ENCODE results near the gene SUPT20HL2. TPM values are rescaled to one million over a fixed set of nuclear protein-coding genes. Genes with fewer than 3 reads are reported as not detected.

Gene SUPT20HL2
- total and polyA plus RNA-seq, 2 of the 8 experiments (the other 6 are each of a cell fraction or from before 2014, with no cell fraction given) = not detected

- no peak overlapping the region for H4K8ac ChIP-seq (ENCODE audit: extremely low read depth, insufficient read depth, low read length)
- ChIA-PET CTCF (ENCODE audit: partially characterized antibody) (interaction anchor here (0.6 to 3.3 kb wide), 14 partner anchors 10 to 997 kb away, joined by 3 to 9 read pairs (median 4); no protein-coding TSS in a partner anchor), POLR2A (ENCODE audit: partially characterized antibody) (interaction anchor here (1.0 kb wide), 1 partner anchor 76 kb away, joined by 3 read pairs; no protein-coding TSS in a partner anchor)
- no peak overlapping the region for H3K14ac ChIP-seq (ENCODE audit: insufficient read length)
- no peak overlapping the region; the same call in 1 of the 2 replicates for H2AFZ ChIP-seq (ENCODE audit: low read length)
- TF ChIP-seq SAP30 (IDR thresholded peaks at IDR 0.05; ENCODE audit: insufficient read depth, insufficient replicate concordance, low read length) (no peak), RAD21 (IDR thresholded peaks at IDR 0.05 in 1 of 2, conservative IDR thresholded peaks at IDR 0.05 in 1 of 2; ENCODE audit: low read depth in 2 of 2, low read length in 2 of 2) (peak; percentile 63 to 72), SRF (IDR thresholded peaks at IDR 0.05; ENCODE audit: low read depth, low read length) (peak; percentile 22; the same call in 1 of the 2 replicates)
- TF ChIP-seq, protein P1, sequence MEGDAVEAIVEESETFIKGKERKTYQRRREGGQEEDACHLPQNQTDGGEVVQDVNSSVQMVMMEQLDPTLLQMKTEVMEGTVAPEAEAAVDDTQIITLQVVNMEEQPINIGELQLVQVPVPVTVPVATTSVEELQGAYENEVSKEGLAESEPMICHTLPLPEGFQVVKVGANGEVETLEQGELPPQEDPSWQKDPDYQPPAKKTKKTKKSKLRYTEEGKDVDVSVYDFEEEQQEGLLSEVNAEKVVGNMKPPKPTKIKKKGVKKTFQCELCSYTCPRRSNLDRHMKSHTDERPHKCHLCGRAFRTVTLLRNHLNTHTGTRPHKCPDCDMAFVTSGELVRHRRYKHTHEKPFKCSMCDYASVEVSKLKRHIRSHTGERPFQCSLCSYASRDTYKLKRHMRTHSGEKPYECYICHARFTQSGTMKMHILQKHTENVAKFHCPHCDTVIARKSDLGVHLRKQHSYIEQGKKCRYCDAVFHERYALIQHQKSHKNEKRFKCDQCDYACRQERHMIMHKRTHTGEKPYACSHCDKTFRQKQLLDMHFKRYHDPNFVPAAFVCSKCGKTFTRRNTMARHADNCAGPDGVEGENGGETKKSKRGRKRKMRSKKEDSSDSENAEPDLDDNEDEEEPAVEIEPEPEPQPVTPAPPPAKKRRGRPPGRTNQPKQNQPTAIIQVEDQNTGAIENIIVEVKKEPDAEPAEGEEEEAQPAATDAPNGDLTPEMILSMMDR (IDR thresholded peaks at IDR 0.05; ENCODE audit: control extremely low read depth in 1 of 3, insufficient read depth in 1 of 3, low read depth in 1 of 3, low read length in 3 of 3) = peak; percentile 9 to 47 (median 41)
- H3K56ac ChIP-seq (replicated peaks; ENCODE audit: insufficient read length, low read depth, low read length) = no peak overlapping the region
- no peak overlapping the region for H3K27ac ChIP-seq (ENCODE audit: low read depth, low read length)
- H4K20me1 ChIP-seq (replicated peaks in 1 of 2; ENCODE audit: control insufficient read depth in 1 of 2, insufficient read depth in 2 of 2, low read length in 2 of 2) = no peaks in the 10 kb centered on the region
- DNase-seq (ENCODE audit: low read depth in 1 of 2, low spot score in 2 of 2) = peak; percentile 2 to 57
- no peak overlapping the region for H3K9ac ChIP-seq (replicated peaks in 1 of 4; ENCODE audit: extremely low read depth in 1 of 4, low read depth in 3 of 4, low read length in 3 of 4)
- WGBS, 2 experiments (ENCODE audit: extremely low coverage in 1 of 2, insufficient coverage in 1 of 2, insufficient read length in 1 of 2, insufficient replicate concordance in 2 of 2, low coverage in 1 of 2, low lambda C conversion rate in 2 of 2, missing lambda C conversion rate in 1 of 2) = 35% methylated on average over 8 of the region's 13 CpGs; no CpG with 5 or more reads in 1 of the 2 experiments
- no peak overlapping the region for H3K4ac ChIP-seq (replicated peaks; ENCODE audit: insufficient read length, low read depth, low read length)
- H2BK5ac ChIP-seq (ENCODE audit: low read depth, low read length) = no peak overlapping the region
- no peaks in the 10 kb centered on the region; a peak in 1 of 7 replicates for H3K4me1 ChIP-seq (replicated peaks in 1 of 4; ENCODE audit: control insufficient read depth in 3 of 4, insufficient read depth in 4 of 4, low read length in 3 of 4)
- H3K23me2 ChIP-seq (ENCODE audit: low read depth, low read length) = no peaks in the 10 kb centered on the region
- FAIRE-seq = peak; percentile 84
- no peak overlapping the region for H2BK20ac ChIP-seq (ENCODE audit: low read length)
- H3K4me2 ChIP-seq (ENCODE audit: insufficient read depth in 1 of 2, low read depth in 2 of 2, low read length in 2 of 2) = no peak overlapping the region
- no peaks in the 10 kb centered on the region for H3K79me1 ChIP-seq (ENCODE audit: low read depth, low read length)
- H3K4me3 ChIP-seq (ENCODE audit: extremely low read depth in 1 of 4, insufficient read depth in 2 of 4, low read depth in 3 of 4, low read length in 4 of 4) = no peak overlapping the region
- no peak overlapping the region for H3K23ac ChIP-seq (ENCODE audit: insufficient read length)
- H2BK12ac ChIP-seq (ENCODE audit: low read depth, low read length) = no peak overlapping the region
- H3K36me3 ChIP-seq (ENCODE audit: control insufficient read depth in 2 of 4, insufficient read depth in 4 of 4, low read length in 3 of 4) = no peaks in the 10 kb centered on the region
- no peak overlapping the region for H2BK120ac ChIP-seq (replicated peaks; ENCODE audit: low read depth, low read length)
- no peak overlapping the region for H2BK15ac ChIP-seq (ENCODE audit: low read length)
- no peaks in the 10 kb centered on the region for H3K27me3 ChIP-seq (replicated peaks in 1 of 4; ENCODE audit: control insufficient read depth in 3 of 4, extremely low read depth in 1 of 4, insufficient read depth in 3 of 4, low read length in 3 of 4)
- H2AK5ac ChIP-seq (ENCODE audit: low read depth, low read length) = no peak overlapping the region
- H3K79me2 ChIP-seq (ENCODE audit: control insufficient read depth in 1 of 2, insufficient read depth in 2 of 2, low read length in 2 of 2) = no peaks in the 10 kb centered on the region
- no peak overlapping the region for H4K91ac ChIP-seq (replicated peaks; ENCODE audit: insufficient read length, low read length)
- H3K9me3 ChIP-seq (ENCODE audit: insufficient read depth in 2 of 2, low read depth in 1 of 2, low read length in 1 of 2) = no peaks in the 10 kb centered on the region
- no peak overlapping the region for H4K5ac ChIP-seq (ENCODE audit: insufficient read length, low read depth, low read length)
- H3K18ac ChIP-seq (ENCODE audit: extremely low read depth, low read length) = no peak overlapping the region
Measured at GRCh38 chrX:24294619-24295018, 19.2 kb downstream of the SUPT20HL2 start.
